ENCODE results near the gene PLIN1.

GRCh38 chr15:89649013-89649625, 30.0 kb downstream of the PLIN1 start:
- no peak for TF ChIP-seq POLR2A (IDR thresholded peaks at IDR 0.05)
- no peak for TF ChIP-seq CTCF (IDR thresholded peaks at IDR 0.05)

All from lower leg skin (tissue), 3 donors.